Gastroesophageal sphincter (tissue), 3 donors: ENCODE data around the gene DCAF11.

Experiments used
- EP300 ChIP-seq: sonication (generic); formaldehyde crosslinking; IDR thresholded peaks from one replicate; pipeline ENCODE4 v1.6.1; 2017; ENCODE audit warnings: antibody characterized with exemption, mild to moderate bottlenecking
- POLR2A ChIP-seq, 2 donors: fragments of 450-650 bp; IDR thresholded peaks; one replicate each; pipeline ENCODE4 v1.6.1; 2017; ENCODE audit warnings: antibody characterized with exemption in 2 of 2, mild to moderate bottlenecking in 2 of 2, moderate library complexity in 1 of 2
- TF ChIP-seq, protein P1 (sequence below), 4 experiments: fragments of 200-600 bp in 2 of 4; fragments of 450-650 bp in 2 of 4; sonication (generic) in 1 of 4; IDR thresholded peaks; one replicate each; pipeline ENCODE4 v1.5.1; 2017 to 2019; ENCODE audit warnings: antibody characterized with exemption in 4 of 4, mild to moderate bottlenecking in 2 of 4, moderate library complexity in 2 of 4

DNA sequence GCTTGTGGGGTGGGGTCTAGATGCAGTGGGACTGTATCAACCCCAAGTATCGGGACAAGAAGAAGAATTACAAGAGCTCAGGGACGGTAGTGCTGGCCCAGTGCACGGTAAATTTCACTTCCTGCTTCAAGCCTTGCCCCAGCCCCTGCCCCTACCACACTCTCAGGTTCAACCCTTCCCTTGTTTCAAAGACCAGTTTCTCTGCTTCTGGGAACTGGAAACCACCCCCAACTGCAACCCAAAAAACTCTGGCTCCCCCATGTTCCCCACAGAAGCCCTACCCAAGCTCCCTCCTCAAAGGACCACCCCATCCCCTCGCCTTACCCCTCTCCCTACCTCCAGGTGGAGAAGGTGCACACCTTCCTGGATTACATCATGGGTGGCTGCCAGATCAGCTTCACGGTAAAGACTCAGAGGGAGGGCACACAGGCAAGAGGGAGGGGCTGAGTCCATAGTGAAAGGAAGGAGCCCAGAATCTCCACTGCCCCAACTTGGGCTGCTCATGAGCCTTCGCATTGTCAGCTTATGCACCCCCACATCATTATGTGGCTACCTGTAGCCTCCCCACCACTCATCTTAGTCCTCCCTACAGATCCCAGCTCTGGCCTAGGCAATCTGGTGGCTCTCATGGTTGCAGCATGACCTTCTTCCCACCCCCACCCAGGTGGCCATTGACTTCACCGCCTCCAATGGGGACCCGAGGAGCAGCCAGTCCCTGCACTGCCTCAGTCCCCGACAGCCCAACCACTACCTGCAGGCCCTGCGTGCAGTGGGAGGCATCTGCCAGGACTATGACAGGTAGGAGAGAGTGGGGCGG, 38.9 kb upstream of the DCAF11 start:
- TF ChIP-seq, protein P1, sequence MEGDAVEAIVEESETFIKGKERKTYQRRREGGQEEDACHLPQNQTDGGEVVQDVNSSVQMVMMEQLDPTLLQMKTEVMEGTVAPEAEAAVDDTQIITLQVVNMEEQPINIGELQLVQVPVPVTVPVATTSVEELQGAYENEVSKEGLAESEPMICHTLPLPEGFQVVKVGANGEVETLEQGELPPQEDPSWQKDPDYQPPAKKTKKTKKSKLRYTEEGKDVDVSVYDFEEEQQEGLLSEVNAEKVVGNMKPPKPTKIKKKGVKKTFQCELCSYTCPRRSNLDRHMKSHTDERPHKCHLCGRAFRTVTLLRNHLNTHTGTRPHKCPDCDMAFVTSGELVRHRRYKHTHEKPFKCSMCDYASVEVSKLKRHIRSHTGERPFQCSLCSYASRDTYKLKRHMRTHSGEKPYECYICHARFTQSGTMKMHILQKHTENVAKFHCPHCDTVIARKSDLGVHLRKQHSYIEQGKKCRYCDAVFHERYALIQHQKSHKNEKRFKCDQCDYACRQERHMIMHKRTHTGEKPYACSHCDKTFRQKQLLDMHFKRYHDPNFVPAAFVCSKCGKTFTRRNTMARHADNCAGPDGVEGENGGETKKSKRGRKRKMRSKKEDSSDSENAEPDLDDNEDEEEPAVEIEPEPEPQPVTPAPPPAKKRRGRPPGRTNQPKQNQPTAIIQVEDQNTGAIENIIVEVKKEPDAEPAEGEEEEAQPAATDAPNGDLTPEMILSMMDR (IDR thresholded peaks at IDR 0.05) = no peak
- no peak for TF ChIP-seq EP300
- no peak for TF ChIP-seq POLR2A (IDR thresholded peaks at IDR 0.05)
